Brain microvascular endothelial cell (primary cell): ENCODE results near the gene FUT9.

ENCODE experiments used
- DNase-seq: peaks from one replicate; pipeline ENCODE4 v3.0.0-alpha.2; 2020
- H3K27ac ChIP-seq: fragments of 250-450 bp; sonication (Bioruptor Pico); 2 replicates; pipeline ENCODE4 v1.5.1; 2020; ENCODE audit warnings: mild to moderate bottlenecking, moderate library complexity
- H3K27me3 ChIP-seq: fragments of 250-450 bp; sonication (Bioruptor Pico); replicated peaks from 2 replicates; pipeline ENCODE4 v1.5.1; 2020; ENCODE audit warnings: mild to moderate bottlenecking
- H3K36me3 ChIP-seq: fragments of 250-450 bp; sonication (Bioruptor Pico); replicated peaks from 2 replicates; pipeline ENCODE4 v1.5.1; 2020; ENCODE audit warnings: mild to moderate bottlenecking
- H3K4me3 ChIP-seq: 2 replicates; pipeline ENCODE4 v1.5.1; 2011; ENCODE audit warnings: low read depth, mild to moderate bottlenecking, control low read depth, low read length, moderate library complexity
- in situ Hi-C: cut with HindIII; loops from 2 replicates; pipeline ENCODE4 v1.10.0; 2017; ENCODE audit warnings: low sequenced_read_pairs, low pct_ligation_motif_present
- TF ChIP-seq, protein P1 (sequence below): IDR thresholded peaks from 2 replicates; pipeline ENCODE4 v1.5.1; 2011; ENCODE audit warnings: low read depth, mild to moderate bottlenecking, moderate library complexity, low read length, control low read depth, inconsistent platforms; ENCODE audit errors: missing control alignments

The FUT9 gene

DNA sequence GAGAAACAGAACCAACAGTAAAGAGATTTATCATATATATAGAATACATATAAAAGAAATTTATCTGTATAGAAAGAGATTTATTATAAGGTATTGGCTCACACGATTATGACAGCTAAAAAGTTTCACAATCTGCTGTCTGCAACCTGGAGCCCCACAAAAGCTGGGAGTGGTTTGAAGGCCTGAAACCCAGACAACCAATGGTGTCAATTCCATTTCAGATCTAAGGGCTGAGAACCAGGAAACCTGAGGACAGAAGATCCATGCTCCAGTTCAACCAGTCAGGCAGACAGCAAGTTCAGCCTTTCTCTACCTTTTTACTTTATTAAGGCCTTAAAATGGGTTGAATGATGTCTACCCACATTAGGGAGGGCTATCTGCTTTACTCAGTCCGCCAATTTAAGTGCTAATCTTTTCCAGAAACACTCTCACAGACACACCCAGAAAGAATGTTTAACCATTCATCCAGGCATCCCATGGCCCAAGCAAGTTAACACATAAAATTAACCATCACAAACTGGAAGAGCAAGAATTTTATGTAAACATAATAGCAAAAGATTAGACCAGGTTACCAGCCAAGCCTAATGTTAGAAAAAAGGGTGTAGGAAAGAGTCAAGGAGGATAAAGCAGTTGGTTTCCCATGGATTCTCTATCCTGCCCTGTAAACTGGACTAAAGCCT, 170.9 kb downstream of the FUT9 start:
- no peak for DNase-seq
- no peaks in the 10 kb centered on the region for H3K36me3 ChIP-seq
- TF ChIP-seq, protein P1, sequence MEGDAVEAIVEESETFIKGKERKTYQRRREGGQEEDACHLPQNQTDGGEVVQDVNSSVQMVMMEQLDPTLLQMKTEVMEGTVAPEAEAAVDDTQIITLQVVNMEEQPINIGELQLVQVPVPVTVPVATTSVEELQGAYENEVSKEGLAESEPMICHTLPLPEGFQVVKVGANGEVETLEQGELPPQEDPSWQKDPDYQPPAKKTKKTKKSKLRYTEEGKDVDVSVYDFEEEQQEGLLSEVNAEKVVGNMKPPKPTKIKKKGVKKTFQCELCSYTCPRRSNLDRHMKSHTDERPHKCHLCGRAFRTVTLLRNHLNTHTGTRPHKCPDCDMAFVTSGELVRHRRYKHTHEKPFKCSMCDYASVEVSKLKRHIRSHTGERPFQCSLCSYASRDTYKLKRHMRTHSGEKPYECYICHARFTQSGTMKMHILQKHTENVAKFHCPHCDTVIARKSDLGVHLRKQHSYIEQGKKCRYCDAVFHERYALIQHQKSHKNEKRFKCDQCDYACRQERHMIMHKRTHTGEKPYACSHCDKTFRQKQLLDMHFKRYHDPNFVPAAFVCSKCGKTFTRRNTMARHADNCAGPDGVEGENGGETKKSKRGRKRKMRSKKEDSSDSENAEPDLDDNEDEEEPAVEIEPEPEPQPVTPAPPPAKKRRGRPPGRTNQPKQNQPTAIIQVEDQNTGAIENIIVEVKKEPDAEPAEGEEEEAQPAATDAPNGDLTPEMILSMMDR: no peak
- H3K4me3 ChIP-seq: no peak overlapping the region
- H3K27ac ChIP-seq: no peak overlapping the region
- in situ Hi-C loops: no loop called here
- H3K27me3 ChIP-seq: no peaks in the 10 kb centered on the region

DNA sequence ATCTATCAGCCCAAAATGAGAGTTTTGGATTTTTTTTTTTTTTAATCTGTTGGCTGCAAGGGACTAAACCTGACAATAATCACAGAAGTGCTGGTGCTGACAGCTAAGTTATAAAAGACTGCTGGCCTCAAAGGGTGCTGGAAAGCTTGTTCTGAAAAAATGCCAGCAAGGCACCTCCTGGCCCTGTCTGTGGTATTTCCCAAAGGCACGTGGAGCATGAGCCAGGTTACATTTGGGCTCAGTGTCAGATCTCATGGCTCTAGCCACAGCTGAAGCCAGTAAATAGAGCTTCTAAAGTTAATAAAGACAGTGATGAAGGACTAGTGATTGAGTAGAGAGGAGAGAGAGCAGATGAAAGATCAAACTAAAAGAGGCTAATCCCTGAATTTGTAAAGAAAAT, 178.9 kb downstream of the FUT9 start:
- no peaks in the 10 kb centered on the region for H3K27me3 ChIP-seq
- no peak for DNase-seq
- in situ Hi-C loops: no loop called here
- H3K4me3 ChIP-seq: no peak overlapping the region
- H3K27ac ChIP-seq: no peak overlapping the region
- TF ChIP-seq, protein P1: no peak
- no peaks in the 10 kb centered on the region for H3K36me3 ChIP-seq

DNA sequence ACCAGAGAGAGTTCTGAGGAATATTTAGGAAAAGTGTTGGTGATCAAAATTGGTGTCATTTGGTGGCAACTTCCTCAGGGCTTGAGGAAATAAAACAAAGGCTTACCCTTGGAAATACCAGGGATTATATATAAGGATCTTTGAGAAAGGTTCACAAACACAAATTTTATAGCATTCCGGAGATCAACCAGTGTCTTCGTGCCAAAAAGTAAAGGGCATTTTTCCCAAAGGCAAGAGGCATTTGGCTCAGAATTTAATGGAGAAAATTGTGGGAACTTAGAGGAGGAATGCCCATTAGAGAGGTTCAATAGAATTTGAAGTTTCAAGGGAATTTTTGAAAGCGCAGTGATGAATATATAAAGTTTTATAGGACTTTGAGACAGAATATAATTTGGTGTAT, 179.5 kb downstream of the FUT9 start:
- H3K4me3 ChIP-seq: no peak overlapping the region
- in situ Hi-C loops: no loop called here
- H3K36me3 ChIP-seq: no peaks in the 10 kb centered on the region
- no peak for DNase-seq
- H3K27ac ChIP-seq: no peak overlapping the region
- no peaks in the 10 kb centered on the region for H3K27me3 ChIP-seq
- TF ChIP-seq, protein P1: no peak

DNA sequence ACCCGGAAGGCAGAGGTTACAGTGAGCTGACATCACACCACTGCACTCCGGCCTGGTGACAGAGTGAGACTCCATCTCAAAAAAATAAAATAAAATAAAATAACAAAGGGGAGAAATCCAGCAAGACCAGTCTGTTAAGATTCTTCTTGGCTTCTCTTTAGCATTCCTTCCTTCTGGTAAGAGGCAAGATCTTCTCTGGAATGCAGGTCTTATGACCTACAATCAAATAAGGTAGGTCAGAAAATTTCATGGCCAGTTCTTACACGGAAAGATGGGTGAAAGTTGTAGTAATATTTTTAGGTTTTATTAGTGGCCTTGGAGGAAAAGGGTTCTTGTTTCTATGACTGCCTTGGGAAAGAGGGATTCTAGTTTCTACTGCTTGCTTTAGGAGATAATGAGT, 180.9 kb downstream of the FUT9 start:
- no peak for DNase-seq
- no peak overlapping the region for H3K4me3 ChIP-seq
- in situ Hi-C loops: no loop called here
- H3K27me3 ChIP-seq: no peaks in the 10 kb centered on the region
- H3K36me3 ChIP-seq: no peaks in the 10 kb centered on the region
- TF ChIP-seq, protein P1: no peak
- H3K27ac ChIP-seq: no peak overlapping the region

DNA sequence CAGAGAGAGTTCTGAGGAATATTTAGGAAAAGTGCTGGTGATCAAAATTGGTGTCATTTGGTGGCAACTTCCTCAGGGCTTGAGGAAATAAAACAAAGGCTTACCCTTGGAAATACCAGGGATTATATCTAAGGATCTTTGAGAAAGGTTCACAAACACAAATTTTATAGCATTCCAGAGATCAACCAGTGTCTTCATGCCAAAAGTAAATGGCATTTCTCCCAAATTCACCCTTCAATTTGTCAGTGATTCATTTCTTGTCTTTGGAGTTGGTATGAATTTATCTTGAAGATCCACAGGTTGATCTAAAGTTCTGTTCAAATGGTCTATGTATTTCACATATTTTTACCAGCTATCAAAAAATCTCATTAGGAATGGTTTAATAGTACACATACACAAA, 181.5 kb downstream of the FUT9 start:
- Histone ChIP-seq H3K36me3 (no peaks in the 10 kb centered on the region), H3K4me3 (no peak overlapping the region), H3K27ac (no peak overlapping the region), H3K27me3 (no peaks in the 10 kb centered on the region)
- DNase-seq: no peak
- TF ChIP-seq, protein P1: no peak
- in situ Hi-C loops: no loop called here

DNA sequence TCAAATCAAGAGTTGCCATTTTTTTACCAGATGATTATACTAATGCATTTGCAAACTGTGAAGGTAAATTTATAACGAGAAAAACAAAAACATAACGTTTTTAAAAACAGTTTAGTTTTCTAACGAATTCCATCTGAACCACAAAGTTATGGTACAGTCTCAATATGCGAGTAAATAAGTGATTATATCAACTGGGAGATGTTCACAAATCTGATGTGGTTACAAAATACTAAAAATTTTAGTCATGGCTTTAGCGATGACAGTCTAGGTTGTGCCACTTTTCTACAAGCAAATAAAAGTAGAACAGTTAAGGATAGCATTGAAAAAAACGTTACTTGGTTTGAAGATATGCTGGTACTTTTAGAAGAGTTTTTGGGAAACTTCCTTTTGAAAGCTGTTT, 186.8 kb downstream of the FUT9 start:
- H3K27me3 ChIP-seq: no peaks in the 10 kb centered on the region
- H3K27ac ChIP-seq: no peak overlapping the region
- in situ Hi-C loops: no loop called here
- H3K36me3 ChIP-seq: no peaks in the 10 kb centered on the region
- TF ChIP-seq, protein P1: no peak
- no peak overlapping the region for H3K4me3 ChIP-seq
- no peak for DNase-seq
